HCT116 (cell line): ENCODE data around the gene WASL. TPM values are rescaled to one million over a fixed set of nuclear protein-coding genes. Genes with fewer than 3 reads are reported as not detected.

Source experiments
- ATAC-seq: fragments of 200-7000 bp; cut with Tn5 transposase; 2 replicates; pipeline ENCODE4 v1.9.1; 2020; ENCODE audit warnings: mild to moderate bottlenecking, moderate library complexity
- BruUV-seq: library from RNA; stranded (reverse); fragments of 400-500 nt; replicated peaks from 2 replicates; lab custom pipeline; 2021; lab: Mats Ljungman, UMichigan
- CTCF ChIA-PET: fragments of 300-600 bp; sonication (Branson Sonifier 250); formaldehyde crosslinking; loops from one replicate; lab custom pipeline; 2021; ENCODE audit warnings: antibody characterized with exemption; lab: Charles Lee
- POLR2A ChIA-PET: fragments of 300-600, 350-600 bp; sonication (Branson Sonifier 250); formaldehyde crosslinking; loops from one replicate; lab custom pipeline; 2021; ENCODE audit warnings: antibody characterized with exemption; lab: Charles Lee
- RAD21 ChIA-PET, 2 experiments: fragments of 300-600 bp; sonication (Branson Sonifier 250); formaldehyde crosslinking; loops; one replicate each; lab custom pipeline; 2023; ENCODE audit warnings: low total read pairs in 2 of 2; ENCODE audit not compliant: uncharacterized antibody in 2 of 2, unreplicated experiment in 2 of 2, low non-redundant PET in 1 of 2; lab: Charles Lee
- DNase-seq: peaks from one replicate; pipeline ENCODE4 v3.0.0-alpha.2; 2010; ENCODE audit warnings: low read depth, low spot score
- H2AFZ ChIP-seq: fragments of 200-600 bp; shearing (Covaris generic), sonication (generic); 2 replicates; pipeline ENCODE4 v1.6.1; 2017; ENCODE audit warnings: low read depth, mixed run types, mixed read lengths, antibody characterized with exemption, low read length; ENCODE audit not compliant: poor library complexity, severe bottlenecking
- H3K27ac ChIP-seq: 2 replicates; pipeline ENCODE4 v1.5.1; 2012; ENCODE audit warnings: low read depth, low read length
- H3K27me3 ChIP-seq: fragments of 200-600 bp; sonication (generic); 2 replicates; pipeline ENCODE4 v1.6.1; 2016; ENCODE audit warnings: mixed run types, low read length, mixed read lengths; ENCODE audit not compliant: insufficient read depth
- H3K36me3 ChIP-seq, 2 experiments: fragments of 200-500 bp in 1 of 2; fragments of 200-600 bp in 1 of 2; sonication (Bioruptor generic) in 1 of 2; sonication (generic) in 1 of 2; 2 replicates each; pipeline versions ENCODE4 v1.5.1 to v1.6.1; 2014 to 2016; ENCODE audit warnings: low read length in 2 of 2, inconsistent platforms in 1 of 2, mixed read lengths in 1 of 2, mixed run types in 1 of 2; ENCODE audit not compliant: insufficient read depth in 2 of 2, control insufficient read depth in 1 of 2
- H3K4me1 ChIP-seq, 2 experiments: fragments of 200-600 bp in 1 of 2; sonication (generic) in 1 of 2; 2 replicates each; pipeline versions ENCODE4 v1.5.1 to v1.6.1; 2012 to 2017; ENCODE audit warnings: low read length in 2 of 2, inconsistent platforms in 1 of 2, mild to moderate bottlenecking in 1 of 2, mixed read lengths in 1 of 2, mixed run types in 1 of 2, moderate library complexity in 1 of 2; ENCODE audit not compliant: insufficient read depth in 2 of 2, control insufficient read depth in 1 of 2
- H3K4me2 ChIP-seq: fragments of 200-600 bp; sonication (generic); 2 replicates; pipeline ENCODE4 v1.6.1; 2017; ENCODE audit warnings: mixed run types, low read length, mixed read lengths
- H3K4me3 ChIP-seq, 2 experiments: fragments of 200-600 bp in 1 of 2; sonication (generic) in 1 of 2; replicated peaks in 1 of 2; 2 replicates each; pipeline ENCODE4 v1.5.1; 2011 to 2016; ENCODE audit warnings: low read length in 2 of 2, control low read depth in 1 of 2, low read depth in 1 of 2, mild to moderate bottlenecking in 1 of 2, mixed read lengths in 1 of 2, mixed run types in 1 of 2
- H3K79me2 ChIP-seq: fragments of 200-600 bp; sonication (generic); 2 replicates; pipeline ENCODE4 v1.6.1; 2017; ENCODE audit warnings: mild to moderate bottlenecking, mixed run types, low read length, moderate library complexity, mixed read lengths; ENCODE audit not compliant: insufficient read depth
- H3K9ac ChIP-seq: fragments of 200-600 bp; sonication (generic); 2 replicates; pipeline ENCODE4 v1.6.1; 2016; ENCODE audit warnings: low read length, mixed read lengths
- H3K9me2 ChIP-seq: fragments of 200-600 bp; sonication (generic), shearing (Covaris generic); 2 replicates; pipeline ENCODE4 v1.6.1; 2017; ENCODE audit warnings: mixed run types, mild to moderate bottlenecking, moderate library complexity; ENCODE audit not compliant: insufficient read depth
- H3K9me3 ChIP-seq, 2 experiments: fragments of 200-500 bp in 1 of 2; fragments of 200-600 bp in 1 of 2; sonication (Bioruptor generic) in 1 of 2; sonication (generic) in 1 of 2; 2 replicates each; pipeline ENCODE4 v1.6.1; 2014 to 2017; ENCODE audit warnings: low read length in 2 of 2, mixed read lengths in 2 of 2, inconsistent platforms in 1 of 2, low read depth in 1 of 2, mild to moderate bottlenecking in 1 of 2, mixed run types in 1 of 2, moderate library complexity in 1 of 2; ENCODE audit not compliant: control insufficient read depth in 1 of 2, insufficient read depth in 1 of 2
- H4K20me1 ChIP-seq: fragments of 200-600 bp; sonication (generic), shearing (Covaris generic); 2 replicates; pipeline ENCODE4 v1.6.1; 2017; ENCODE audit warnings: mixed run types, mild to moderate bottlenecking, moderate library complexity; ENCODE audit not compliant: insufficient read depth
- CBX3 ChIP-seq: IDR thresholded peaks from 2 replicates; pipeline ENCODE4 v1.6.1; 2012; ENCODE audit warnings: low read depth
- CEBPB ChIP-seq: IDR thresholded peaks from 2 replicates; pipeline ENCODE4 v1.6.1; 2012; ENCODE audit warnings: low read depth
- EGR1 ChIP-seq: IDR thresholded peaks from 2 replicates; pipeline ENCODE4 v1.6.1; 2012; ENCODE audit warnings: low read depth
- EZH2 ChIP-seq: fragments of 200-600 bp; sonication (generic); IDR thresholded peaks from 2 replicates; pipeline ENCODE4 v1.6.1; 2017; ENCODE audit warnings: antibody characterized with exemption, mixed run types
- EZH2phosphoT487 ChIP-seq: fragments of 200-600 bp; IDR thresholded peaks from 2 replicates; pipeline ENCODE4 v1.6.1; 2018; ENCODE audit warnings: antibody characterized with exemption, borderline replicate concordance
- FOSL1 ChIP-seq: IDR thresholded peaks from 2 replicates; pipeline ENCODE4 v1.6.1; 2012; ENCODE audit warnings: low read depth
- JUND ChIP-seq: IDR thresholded peaks from 2 replicates; pipeline ENCODE4 v1.6.1; 2012
- POLR2A ChIP-seq: IDR thresholded peaks from 2 replicates; pipeline ENCODE4 v1.7.0; 2011; ENCODE audit warnings: borderline replicate concordance; ENCODE audit not compliant: insufficient read depth, insufficient read length; ENCODE audit errors: extremely low read depth
- POLR2AphosphoS5 ChIP-seq: IDR thresholded peaks from 2 replicates; pipeline ENCODE4 v1.6.1; 2011; ENCODE audit warnings: mild to moderate bottlenecking, low read depth, low read length, moderate library complexity
- SIN3A ChIP-seq: IDR thresholded peaks from 2 replicates; pipeline ENCODE4 v1.6.1; 2012; ENCODE audit warnings: low read depth
- SP1 ChIP-seq: IDR thresholded peaks from 2 replicates; pipeline ENCODE4 v1.6.1; 2012; ENCODE audit warnings: low read depth
- SRF ChIP-seq: IDR thresholded peaks from 2 replicates; pipeline ENCODE4 v1.6.1; 2012; ENCODE audit warnings: low read depth
- TCF7L2 ChIP-seq: IDR thresholded peaks from 2 replicates; pipeline ENCODE4 v1.7.0; 2011; ENCODE audit warnings: borderline replicate concordance, inconsistent platforms; ENCODE audit not compliant: insufficient read depth, insufficient read length; ENCODE audit errors: extremely low read depth
- YY1 ChIP-seq: IDR thresholded peaks from 2 replicates; pipeline ENCODE4 v1.6.1; 2011; ENCODE audit warnings: low read length, low read depth, moderate library complexity, mild to moderate bottlenecking; ENCODE audit not compliant: insufficient replicate concordance; ENCODE audit errors: extremely low read depth
- ZFX ChIP-seq: fragments of 450-650 bp; IDR thresholded peaks from 2 replicates; pipeline ENCODE4 v1.6.1; 2017
- intact Hi-C: fragments of 100-400 bp; cut with micrococcal nuclease; formaldehyde crosslinking; loops from 2 replicates; pipeline ENCODE4 v1.10.0; 2022
- total RNA-seq: library from RNA; stranded (reverse); gene quantifications from one replicate; pipeline ENCODE4 v1.2.1, GENCODE V29; 2021; ENCODE audit not compliant: unreplicated experiment
- TF ChIP-seq, protein P1 (sequence below): IDR thresholded peaks from 2 replicates; pipeline ENCODE4 v1.6.1; 2012
- TF ChIP-seq, protein P2 (sequence below): IDR thresholded peaks from 2 replicates; pipeline ENCODE4 v1.6.1; 2012
- TF ChIP-seq, protein P3 (sequence below): IDR thresholded peaks from 2 replicates; pipeline ENCODE4 v1.6.1; 2012; ENCODE audit warnings: low read depth
- TF ChIP-seq, protein P4 (sequence below): IDR thresholded peaks from 2 replicates; pipeline ENCODE4 v1.6.1; 2011; ENCODE audit warnings: mild to moderate bottlenecking, low read length, moderate library complexity; ENCODE audit not compliant: insufficient replicate concordance; ENCODE audit errors: extremely low read depth

Gene WASL
- total RNA-seq, 1 experiment from 2014 or later: 26.2 TPM

DNA sequence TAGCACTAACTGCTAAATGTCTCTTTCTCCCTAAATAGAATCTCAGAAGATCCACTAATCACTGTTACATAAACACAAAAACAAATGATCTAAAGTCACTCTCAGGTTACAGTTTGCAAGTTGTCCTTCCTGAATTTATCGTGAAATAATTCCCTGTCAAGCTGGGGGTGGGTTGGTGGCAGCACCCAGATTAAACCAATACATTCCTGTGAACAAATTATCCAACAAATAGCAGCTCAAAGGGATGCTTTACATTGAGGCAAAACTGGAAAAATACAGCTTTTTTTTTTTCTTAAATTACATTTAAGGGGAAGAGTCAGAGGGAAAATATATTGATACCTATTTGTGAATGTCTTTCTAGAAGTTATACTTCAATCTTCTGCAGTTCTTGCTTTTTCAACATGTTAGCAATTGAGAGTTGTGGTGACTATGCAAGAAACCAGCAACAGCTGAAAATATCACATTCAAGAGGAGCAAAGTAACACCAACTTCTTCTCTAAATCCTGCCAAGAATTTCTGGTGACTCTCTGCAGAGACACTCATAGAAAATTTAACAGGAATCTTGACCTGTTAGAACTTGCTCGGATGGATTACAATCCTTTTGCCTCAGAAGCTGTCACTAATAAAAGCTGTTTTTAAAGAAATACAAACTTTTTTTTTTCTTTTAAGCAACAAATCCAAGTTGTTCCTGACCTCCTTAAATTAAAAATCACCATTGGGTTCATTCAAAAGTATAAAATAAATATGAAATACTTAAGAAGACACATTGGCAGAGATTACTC, 74.2 kb downstream of the WASL start:
- no peaks in the 10 kb centered on the region for H3K79me2 ChIP-seq
- ATAC-seq (no peak), DNase-seq (no peak)
- no peak overlapping the region for H3K4me3 ChIP-seq
- H3K27ac ChIP-seq: no peak overlapping the region
- RAD21 ChIA-PET: no interaction called here
- no peaks in the 10 kb centered on the region for H3K4me1 ChIP-seq
- no peaks in the 10 kb centered on the region for H4K20me1 ChIP-seq
- no peaks in the 10 kb centered on the region for H3K27me3 ChIP-seq
- TF ChIP-seq EGR1: no peak
- TF ChIP-seq, protein P1, sequence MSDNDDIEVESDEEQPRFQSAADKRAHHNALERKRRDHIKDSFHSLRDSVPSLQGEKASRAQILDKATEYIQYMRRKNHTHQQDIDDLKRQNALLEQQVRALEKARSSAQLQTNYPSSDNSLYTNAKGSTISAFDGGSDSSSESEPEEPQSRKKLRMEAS: no peak
- no peak for TF ChIP-seq SRF
- no peak for TF ChIP-seq YY1
- TF ChIP-seq EZH2: no peak
- no peak for TF ChIP-seq JUND
- no peak for TF ChIP-seq CBX3
- no peak for TF ChIP-seq CEBPB
- no peak for TF ChIP-seq TCF7L2
- no peak for TF ChIP-seq POLR2AphosphoS5
- no peak for TF ChIP-seq POLR2A
- TF ChIP-seq SP1: no peak
- TF ChIP-seq, protein P2, sequence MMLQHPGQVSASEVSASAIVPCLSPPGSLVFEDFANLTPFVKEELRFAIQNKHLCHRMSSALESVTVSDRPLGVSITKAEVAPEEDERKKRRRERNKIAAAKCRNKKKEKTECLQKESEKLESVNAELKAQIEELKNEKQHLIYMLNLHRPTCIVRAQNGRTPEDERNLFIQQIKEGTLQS: no peak
- TF ChIP-seq FOSL1: no peak
- TF ChIP-seq EZH2phosphoT487: no peak
- TF ChIP-seq, protein P3, sequence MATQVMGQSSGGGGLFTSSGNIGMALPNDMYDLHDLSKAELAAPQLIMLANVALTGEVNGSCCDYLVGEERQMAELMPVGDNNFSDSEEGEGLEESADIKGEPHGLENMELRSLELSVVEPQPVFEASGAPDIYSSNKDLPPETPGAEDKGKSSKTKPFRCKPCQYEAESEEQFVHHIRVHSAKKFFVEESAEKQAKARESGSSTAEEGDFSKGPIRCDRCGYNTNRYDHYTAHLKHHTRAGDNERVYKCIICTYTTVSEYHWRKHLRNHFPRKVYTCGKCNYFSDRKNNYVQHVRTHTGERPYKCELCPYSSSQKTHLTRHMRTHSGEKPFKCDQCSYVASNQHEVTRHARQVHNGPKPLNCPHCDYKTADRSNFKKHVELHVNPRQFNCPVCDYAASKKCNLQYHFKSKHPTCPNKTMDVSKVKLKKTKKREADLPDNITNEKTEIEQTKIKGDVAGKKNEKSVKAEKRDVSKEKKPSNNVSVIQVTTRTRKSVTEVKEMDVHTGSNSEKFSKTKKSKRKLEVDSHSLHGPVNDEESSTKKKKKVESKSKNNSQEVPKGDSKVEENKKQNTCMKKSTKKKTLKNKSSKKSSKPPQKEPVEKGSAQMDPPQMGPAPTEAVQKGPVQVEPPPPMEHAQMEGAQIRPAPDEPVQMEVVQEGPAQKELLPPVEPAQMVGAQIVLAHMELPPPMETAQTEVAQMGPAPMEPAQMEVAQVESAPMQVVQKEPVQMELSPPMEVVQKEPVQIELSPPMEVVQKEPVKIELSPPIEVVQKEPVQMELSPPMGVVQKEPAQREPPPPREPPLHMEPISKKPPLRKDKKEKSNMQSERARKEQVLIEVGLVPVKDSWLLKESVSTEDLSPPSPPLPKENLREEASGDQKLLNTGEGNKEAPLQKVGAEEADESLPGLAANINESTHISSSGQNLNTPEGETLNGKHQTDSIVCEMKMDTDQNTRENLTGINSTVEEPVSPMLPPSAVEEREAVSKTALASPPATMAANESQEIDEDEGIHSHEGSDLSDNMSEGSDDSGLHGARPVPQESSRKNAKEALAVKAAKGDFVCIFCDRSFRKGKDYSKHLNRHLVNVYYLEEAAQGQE: no peak
- no peak for TF ChIP-seq SIN3A
- TF ChIP-seq ZFX: no peak
- TF ChIP-seq, protein P4, sequence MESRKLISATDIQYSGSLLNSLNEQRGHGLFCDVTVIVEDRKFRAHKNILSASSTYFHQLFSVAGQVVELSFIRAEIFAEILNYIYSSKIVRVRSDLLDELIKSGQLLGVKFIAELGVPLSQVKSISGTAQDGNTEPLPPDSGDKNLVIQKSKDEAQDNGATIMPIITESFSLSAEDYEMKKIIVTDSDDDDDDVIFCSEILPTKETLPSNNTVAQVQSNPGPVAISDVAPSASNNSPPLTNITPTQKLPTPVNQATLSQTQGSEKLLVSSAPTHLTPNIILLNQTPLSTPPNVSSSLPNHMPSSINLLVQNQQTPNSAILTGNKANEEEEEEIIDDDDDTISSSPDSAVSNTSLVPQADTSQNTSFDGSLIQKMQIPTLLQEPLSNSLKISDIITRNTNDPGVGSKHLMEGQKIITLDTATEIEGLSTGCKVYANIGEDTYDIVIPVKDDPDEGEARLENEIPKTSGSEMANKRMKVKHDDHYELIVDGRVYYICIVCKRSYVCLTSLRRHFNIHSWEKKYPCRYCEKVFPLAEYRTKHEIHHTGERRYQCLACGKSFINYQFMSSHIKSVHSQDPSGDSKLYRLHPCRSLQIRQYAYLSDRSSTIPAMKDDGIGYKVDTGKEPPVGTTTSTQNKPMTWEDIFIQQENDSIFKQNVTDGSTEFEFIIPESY: no peak
- H3K9ac ChIP-seq: no peak overlapping the region
- intact Hi-C loops: no loop called here
- no TSS peak for BruUV-seq
- no peak overlapping the region for H3K4me2 ChIP-seq
- H3K9me2 ChIP-seq: no peaks in the 10 kb centered on the region
- CTCF ChIA-PET: interaction anchor here (1.0 to 2.2 kb wide), 2 partner anchors 8 to 38 kb away, joined by 4 to 7 read pairs; no protein-coding TSS in a partner anchor
- no peak overlapping the region for H2AFZ ChIP-seq
- POLR2A ChIA-PET: no interaction called here
- H3K36me3 ChIP-seq: no peaks in the 10 kb centered on the region
- H3K9me3 ChIP-seq: no peaks in the 10 kb centered on the region
